Hindlimb muscle (tissue), 1 donor: ENCODE results near the gene SLC6A4. TPM values are rescaled to one million over a fixed set of nuclear protein-coding genes. Genes with fewer than 3 reads are reported as not detected.

Experiments
- DNase-seq: peaks from one replicate; pipeline ENCODE4 v3.0.0-alpha.2; 2013
- polyA plus RNA-seq: library from polyadenylated mRNA; unstranded; fragments of 120-200 nt; gene quantifications from one replicate; pipeline ENCODE4 v1.2.1, GENCODE V29; 2013; ENCODE audit not compliant: insufficient read length

SLC6A4 gene
- polyA plus RNA-seq = 0.12 TPM

DNA sequence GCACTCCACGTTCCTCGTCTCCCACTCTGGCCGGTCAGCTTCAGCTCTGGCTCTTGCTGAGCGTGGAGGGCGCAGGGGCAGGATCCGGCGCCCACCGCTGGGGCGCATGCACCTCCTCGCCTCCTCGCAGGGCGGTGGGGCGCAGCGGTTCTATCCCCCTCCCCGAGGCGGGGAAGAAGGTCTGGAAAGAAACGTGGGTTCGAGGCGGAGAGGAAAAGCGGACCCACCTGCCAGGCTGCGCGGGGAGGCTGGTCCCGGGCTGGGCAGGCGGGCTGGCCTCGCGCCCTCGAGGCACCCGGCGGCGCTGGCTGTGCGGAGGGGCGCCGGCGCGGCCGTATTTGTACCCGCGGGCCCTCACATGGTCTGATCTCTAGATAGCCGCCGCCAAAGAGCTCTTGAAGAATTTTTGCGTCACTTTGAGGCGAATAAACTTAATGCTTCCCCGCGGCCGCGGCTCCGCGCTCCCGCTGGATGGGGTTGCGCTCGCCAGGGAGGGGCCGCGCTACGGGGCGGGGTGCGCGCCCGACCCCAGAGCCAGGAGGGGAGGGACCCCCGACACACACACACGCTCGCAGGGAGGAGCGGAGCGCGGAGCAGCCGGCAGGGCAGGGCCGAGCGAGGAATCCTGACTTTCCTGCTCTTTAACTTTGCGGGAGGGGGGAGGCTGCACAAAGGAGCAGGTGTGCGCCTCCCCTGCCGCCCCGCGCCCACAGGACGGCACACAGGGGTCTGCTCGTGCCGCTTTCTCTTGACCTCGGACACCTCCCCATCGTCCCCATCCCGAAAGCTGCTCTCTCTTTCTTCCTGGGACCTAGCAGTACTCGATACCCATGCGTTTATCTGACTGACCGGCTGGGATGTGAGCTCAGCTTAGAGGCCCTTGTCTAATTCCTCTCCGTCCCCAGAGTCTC, at the start of gene SLC6A4:
TSS of gene SLC6A4 (minus strand) at position 312 of the 911 bp plus-strand sequence. CDS start 13,739 bp downstream, outside the sequence.
- DNase-seq = peak; percentile 22

DNA sequence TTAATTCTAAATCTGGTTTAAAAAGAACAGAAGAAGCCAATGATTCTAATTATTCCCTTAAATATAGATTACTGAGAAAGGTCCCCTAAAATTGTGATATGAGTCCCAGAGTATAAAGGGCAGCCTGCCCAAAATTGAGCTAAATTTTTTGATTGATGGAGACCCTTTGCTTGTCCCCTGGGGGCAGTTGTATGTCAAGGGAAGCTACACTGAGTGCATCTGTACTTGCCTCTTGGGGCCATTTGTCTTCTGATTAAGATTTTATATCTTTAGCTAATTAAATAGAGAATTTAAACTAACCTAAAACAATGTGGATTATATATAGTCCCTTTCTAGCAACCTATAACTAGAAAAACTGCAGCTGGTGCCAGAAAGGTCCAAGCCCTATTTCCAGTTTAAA, 43.7 kb upstream of the SLC6A4 start:
- no peak for DNase-seq

DNA sequence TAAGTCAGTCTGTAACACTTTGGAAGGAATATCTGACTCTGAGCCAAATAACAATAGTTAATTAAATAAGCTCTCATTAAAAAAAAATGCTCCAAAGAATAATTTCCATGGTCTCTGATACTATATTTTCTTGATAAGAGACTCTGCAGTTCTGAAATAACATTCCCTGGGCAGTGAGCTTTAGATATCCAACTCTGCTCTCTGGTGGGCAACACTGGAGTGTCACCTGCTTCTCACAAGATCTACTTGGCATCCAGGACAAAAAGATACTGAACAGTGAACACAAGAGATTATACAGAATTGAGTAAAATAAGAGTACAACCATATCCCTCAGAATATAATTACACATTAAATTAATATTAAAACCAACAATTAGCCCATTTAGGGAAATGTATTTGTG, 42.5 kb upstream of the SLC6A4 start:
- peak; percentile 12 for DNase-seq

DNA sequence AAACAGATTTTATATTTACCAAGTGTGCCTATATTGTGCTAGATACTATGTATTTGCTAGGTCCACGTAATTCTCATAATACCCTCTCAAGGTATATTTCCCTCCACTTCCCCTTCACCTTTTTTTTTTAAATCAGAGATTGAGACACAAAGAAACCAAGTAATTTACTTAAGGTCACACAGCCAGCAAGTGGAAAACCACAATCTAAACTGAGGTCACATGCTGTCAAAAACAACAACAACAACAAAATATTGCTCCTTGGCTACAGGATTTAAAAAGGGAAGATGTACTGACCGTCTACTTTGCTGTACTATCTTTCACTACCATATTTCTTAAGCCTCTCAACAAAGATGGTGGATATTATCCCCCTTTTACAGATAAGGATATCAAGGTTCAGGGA, 40.4 kb upstream of the SLC6A4 start:
- no peak for DNase-seq

DNA sequence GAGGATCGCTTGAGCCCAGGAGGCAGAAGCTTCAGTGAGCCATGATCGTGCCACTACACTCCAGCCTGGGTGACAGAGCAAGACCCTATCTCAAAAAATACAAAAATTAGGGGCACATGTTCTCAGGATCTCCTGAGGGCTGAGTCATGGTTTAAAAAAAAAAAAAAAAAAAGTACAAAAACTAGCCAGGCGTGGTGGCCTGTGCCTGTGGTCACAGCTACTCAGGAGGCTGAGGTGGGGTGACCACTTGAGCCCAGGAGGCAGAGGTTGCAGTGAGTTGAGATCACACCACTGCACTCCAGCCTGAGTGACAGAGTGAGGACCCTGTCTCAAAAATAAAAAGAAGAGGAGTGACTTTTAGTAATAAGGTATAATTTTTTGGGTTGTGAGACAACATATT, 39.4 kb upstream of the SLC6A4 start:
- DNase-seq = no peak

DNA sequence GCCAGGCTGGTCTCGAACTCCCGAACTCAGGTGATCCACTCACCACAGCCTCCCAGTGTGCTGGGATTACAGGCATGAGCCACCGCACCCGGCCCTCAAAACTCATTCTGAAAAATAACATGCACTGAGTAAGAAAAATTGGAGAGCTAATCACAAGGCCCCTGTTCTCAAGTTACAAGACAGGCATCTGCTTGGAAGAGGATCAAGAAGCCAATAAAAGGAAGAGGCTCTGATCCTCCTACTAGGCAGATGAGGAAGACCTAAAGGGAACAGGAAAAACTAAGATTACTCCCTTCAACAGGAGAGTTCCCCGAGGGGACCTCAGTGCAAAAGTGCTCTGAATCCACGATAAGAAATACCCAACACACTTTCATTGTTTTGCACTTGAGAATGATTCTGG, 37.9 kb upstream of the SLC6A4 start:
- DNase-seq = no peak

DNA sequence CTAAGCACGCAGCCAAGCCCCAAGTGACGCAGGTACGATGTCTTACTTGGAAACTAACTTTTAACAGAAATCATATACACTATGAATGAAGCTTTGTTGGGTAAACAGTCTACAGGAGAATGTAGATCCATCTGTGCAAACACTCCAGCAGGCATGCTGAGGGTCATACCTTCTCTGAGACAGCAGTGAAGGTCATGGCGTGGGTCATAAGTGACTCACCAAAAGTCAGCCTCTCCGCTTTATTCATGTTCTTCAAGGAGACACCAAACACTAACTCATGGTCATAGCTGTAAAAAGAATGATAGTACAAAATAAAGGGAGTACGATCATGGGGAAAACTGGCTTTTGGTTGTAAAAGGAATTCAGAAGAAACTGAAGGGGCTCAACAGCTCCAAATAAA, 35.6 kb upstream of the SLC6A4 start:
- no peak for DNase-seq

DNA sequence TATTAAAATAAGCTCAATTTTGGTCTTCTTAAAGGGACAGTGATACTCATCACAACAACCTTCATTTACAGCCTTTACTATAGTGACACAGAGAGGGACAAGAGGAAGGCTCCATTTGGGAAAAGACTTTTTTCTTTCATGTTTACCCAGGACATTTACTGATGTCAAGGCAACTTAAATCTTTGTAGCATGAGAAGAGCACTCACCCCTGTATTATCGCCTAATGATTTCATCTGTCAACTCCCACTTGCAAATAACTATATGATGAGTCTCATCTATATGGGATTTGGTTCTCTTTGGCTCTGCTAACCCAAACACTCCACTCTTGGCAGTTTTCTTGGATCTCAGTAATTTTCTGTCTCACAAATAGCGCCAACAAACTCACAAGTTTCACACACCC, 32.1 kb upstream of the SLC6A4 start:
- no peak for DNase-seq

DNA sequence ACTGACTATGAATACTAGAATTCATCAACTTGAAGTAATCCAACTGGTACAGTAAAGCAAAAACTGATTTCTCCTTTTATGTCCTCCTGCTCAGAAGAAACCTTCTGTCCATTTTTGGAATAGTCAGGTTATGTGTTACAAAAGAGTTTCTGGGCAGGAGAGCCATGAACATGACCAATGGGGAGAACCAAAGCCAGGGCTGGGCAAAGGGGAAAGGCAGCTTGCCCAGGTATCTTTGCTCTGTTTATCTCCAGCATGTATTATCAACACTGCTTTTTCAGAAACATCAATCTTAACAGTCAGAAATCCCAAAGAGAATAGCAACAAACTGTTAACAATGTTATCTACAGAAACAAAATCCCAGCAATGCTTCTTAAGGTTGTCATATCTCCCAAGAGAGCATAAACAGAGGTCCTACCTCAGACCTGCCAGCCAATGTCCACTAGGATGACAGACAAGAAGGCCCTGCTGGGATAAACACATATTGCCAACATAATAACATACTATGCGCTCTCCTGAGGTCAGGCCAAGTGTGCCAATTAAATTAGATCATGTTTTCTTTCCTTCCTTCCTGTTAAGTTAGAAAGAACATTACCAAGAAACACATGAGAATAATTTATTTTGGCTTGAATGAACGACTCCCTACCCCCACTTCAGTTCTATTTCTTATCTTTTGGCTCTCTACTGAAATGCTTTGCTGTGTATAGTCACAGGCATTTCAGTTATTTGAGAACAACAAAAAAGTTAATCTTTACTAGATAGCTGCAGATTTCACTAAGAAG, 28.2 kb upstream of the SLC6A4 start:
- DNase-seq = no peak

DNA sequence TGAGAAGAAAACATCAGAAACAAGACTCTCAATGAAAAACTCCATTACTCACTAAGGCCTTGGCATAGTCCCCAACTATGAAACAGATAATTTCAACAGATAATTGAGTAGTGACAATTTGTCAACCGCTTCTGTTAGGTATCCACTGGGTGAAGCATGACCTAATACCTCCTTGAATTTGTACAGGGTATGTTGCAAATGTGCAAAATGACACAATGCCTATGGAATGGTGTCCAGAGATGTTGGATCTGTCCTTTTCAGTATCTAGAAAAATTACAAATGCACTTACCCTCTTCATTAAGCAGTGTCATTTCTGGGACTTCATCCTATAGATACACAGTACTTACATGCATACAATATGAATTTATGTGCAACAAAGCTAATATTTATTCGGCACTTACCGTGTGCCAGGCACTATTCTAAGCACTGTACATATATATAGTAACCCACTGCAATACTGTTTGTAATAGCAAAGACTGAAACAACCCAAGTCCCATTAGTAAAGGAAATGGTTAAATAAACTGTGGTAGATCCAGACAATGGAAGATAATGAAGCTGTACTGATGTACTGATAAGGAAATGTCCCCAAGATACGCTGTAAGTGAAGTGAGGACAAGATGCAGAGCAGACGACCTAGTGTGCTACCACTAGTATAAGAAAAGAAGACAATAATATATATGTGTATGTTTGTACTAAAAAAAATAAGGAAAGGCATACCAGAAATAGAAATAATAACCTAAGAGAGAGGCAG, 21.4 kb upstream of the SLC6A4 start:
- no peak for DNase-seq

DNA sequence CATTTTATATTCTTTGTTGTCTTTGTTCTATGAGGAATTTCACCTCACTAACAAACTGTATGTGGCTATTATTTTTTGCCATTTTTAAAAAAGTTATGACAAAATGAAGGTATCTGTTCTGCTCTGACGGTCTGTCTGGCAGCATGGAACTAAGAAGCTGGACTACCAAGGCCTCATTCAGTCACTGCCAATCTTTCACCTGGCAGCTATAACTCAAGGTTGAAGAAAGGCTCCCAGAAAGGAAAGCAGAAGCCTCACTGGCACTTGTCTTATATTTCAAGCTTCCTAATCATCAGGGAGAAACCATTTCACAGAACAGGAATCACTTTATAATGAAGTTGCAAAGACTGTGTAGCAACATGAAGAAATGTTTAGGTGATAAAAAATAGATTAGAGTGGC, 18.7 kb upstream of the SLC6A4 start:
- DNase-seq = no peak

DNA sequence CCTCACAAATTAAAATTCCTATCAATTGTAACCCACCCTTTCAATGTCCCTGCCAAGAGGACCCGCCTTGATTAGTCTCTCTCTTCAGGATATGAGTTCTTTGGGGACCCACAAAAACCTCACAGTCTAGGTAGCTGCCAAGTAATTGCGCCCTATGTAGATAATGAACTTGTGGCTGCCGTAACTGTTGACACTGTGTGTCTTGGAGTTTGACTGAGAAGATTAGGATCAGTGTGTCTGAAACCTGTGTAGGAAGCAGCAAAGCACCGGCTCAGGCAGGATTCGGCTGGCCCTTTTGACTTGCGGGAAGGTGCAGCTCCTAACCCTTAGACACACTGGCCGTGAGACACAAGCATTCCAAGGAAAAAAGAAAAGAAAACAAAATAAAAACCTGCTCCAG, 17.8 kb upstream of the SLC6A4 start:
- DNase-seq = no peak

DNA sequence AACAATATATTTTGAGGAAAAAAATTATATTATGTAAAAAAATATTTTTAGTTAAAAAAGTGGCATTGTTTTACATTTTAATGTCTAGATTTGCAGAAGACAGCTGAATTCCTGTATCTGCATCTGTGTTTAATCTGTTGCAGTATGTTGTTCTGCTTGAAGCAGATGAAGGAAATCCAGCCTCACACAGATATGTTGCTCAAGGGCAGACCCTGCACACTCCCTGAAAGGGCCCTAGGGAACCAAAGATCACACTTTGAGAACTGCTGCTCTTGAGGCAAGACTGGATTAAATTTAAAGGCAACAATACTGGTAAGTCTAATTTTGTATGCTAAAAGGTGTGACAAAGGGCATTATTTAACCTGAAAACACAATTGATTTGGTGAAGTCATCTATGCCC, 16.4 kb upstream of the SLC6A4 start:
- no peak for DNase-seq

DNA sequence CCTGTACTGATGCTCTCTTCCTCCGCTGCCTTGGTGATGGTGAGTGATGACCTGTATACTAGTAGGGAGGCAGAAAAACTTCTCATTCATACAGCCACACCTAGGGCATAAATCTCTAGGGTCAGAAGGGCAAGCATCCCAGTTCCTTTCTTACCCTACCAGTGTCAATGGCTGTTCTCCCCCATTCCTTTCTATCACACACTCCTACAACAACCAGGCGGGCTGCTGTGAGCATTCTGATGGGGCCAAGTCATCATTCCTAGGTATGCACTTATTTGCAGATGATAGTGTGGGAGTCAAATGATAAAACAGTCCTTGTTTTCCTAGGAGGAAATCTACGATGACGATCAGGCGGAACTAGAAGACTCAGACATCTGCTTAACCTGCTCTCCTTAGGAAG, 14.0 kb upstream of the SLC6A4 start:
- DNase-seq = no peak

DNA sequence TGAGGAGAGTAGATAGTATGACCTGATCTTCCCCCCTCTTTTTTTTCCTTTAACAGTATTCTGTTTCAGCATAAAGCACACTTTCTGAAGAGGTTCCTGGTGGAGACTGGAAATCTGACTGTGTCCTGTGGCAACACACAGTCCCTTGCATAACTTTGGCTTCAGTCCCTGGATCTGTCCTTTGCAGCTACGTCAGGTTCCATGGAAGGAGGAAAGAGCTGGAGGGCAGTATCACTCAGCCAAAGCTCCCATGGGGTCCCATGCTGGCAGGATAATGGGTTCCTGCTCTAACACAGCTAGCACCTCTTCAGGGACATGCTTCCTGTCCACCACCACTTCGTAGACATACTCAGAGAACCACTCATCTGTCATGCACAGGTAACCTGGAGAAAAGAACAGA, 13.3 kb upstream of the SLC6A4 start:
- DNase-seq = no peak

DNA sequence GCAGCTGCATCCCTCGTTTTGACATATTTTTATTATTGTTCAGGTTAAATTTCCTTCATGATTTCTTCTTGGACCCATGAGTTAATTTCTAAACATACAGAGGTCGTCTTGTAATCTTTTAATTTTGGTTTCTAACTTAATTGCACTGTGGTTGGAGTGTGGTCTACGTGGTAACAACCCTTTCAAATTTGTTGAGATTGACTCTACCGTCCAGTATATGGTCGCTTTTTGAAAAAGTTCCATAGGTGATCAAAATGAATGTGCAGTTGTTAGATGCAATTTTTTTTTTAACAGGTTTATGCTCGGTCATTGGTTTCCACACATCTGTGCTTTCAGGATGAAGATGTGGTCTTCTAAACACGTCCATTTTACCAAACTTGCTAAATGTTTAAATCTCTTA, 11.0 kb upstream of the SLC6A4 start:
- DNase-seq = no peak

DNA sequence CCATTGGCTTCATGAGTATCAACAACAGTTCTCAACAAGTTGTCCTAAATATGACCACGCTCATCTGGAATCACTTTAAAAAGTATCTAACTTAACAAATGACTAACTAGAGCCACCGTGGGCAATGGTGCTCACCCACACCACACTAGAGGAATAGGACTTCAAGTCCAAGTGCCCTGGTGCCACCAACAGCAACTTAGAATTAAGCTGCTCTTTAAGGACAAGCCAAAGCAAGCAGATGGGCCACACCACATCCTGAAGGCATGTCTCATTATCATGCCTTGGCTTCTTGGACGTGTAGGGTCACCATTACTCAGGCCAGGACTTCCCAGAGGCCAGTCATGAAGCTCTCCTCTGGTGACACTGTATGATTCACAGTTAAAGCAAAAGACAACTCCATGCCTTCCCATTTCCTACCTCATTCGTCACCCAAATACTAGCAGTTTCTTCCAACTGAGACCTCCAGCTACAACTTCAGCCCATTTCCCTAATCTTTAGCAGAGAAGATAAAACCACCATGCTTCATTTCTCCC, 9.4 kb upstream of the SLC6A4 start:
- no peak for DNase-seq

DNA sequence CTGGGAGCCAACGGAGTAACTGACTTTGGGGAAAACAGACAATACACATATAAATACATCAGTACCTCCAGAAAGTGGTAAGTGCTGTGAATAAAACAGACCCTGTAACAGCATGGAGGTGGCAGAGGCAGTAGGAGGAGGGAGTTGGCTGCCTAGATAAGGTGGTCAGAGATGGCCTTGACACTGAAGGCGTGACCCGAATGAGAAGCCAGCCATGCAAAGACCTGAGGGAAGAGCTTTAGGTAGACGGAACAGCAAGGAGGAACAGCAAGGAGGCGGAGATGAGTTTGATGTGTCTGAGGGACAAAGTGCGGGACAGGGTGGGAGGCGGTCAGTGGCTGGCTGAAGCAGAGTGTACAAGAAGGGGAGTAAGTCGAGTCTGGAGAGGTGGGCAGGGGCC, 8.1 kb upstream of the SLC6A4 start:
- DNase-seq = no peak

DNA sequence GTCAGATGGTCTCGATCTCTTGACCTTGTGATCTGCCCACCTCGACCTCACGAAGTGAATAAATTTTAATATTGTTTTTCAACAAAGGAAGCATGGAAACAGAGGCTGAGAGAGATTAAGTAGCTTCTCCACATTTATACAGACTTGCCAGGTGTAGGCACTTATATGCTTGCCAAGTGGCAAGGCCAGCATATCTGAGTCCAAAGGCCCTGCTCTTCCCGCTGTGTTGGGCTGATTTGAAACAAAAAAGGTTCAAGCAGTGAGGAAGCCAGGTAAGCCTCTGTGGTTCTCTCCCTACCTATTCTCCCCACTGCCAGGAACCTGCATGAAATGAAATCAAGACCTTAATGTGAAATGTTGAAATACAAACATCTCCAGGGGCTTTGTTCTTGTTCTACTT, 7.5 kb upstream of the SLC6A4 start:
- no peak for DNase-seq

DNA sequence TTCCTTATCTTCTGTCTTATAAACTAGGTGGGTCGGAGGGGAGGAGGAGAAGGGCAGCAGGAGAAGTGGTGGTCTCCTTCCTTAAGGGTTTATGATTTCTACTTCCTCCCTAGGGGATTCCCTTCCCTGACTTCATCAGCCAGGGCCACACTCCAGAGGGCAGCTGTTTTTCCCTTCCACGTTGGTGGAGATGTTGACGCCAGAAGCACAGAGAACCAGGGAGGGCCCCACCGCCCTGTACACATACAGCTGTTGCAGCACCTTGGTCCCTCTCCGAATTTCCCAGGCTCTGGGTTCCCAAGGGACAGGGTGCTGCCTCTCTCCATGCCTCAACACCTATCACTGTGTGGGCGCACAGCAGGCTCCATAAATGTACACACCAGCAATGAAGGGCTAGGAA, 5.6 kb upstream of the SLC6A4 start:
- DNase-seq = no peak

DNA sequence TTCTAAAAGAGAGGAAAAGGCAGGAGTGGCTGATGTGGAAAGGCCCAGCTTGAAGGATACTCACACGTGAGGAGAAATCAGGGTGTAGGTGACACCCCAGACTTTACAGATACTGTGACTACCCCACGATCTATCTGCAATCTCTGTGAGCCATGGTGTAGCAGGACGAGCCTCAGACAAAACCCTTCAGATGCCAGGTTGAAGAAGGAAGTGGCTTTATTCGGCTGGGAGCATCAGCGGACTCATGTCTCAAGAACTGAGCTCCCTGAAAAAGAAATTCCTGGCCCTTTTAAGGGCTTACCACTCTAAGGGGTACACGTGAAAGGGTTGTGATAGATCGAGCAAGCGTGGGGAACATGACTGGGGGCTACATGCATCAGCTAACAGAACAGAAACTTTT, 4.7 kb upstream of the SLC6A4 start:
- DNase-seq = no peak

DNA sequence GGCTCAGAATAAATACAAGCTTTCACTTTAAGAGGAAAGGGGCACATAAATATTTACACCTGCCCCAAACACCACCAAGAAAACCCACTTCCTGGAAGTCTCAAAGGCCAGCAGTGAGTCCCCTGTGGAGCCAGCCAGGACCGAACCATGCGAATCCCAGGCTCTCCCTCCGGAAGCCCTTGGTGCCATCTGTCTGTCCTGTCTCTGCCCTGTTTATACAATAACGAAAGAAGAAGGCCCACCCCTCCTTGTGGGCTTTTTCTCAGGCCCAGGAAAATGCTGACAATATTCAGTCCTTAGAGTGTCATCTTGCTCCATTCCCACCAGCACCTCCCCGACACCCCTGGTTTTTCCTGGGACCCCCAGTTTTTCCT, 3.6 kb upstream of the SLC6A4 start:
- no peak for DNase-seq
